Activated effector memory CD4-positive, alpha-beta T cell treated with Interleukin-2 at 50 U/mL for 16 hours (primary cell): ENCODE data around the gene NAT16.
"Not testable (repeated sequence)": the region's sequence is repeated elsewhere in the genome, so short reads cannot be mapped to it uniquely, and the experiment has no call there.

ENCODE experiments used
- DNase-seq: peaks from one replicate; pipeline ENCODE4 v3.0.0-alpha.2; 2020

Gene NAT16

DNA sequence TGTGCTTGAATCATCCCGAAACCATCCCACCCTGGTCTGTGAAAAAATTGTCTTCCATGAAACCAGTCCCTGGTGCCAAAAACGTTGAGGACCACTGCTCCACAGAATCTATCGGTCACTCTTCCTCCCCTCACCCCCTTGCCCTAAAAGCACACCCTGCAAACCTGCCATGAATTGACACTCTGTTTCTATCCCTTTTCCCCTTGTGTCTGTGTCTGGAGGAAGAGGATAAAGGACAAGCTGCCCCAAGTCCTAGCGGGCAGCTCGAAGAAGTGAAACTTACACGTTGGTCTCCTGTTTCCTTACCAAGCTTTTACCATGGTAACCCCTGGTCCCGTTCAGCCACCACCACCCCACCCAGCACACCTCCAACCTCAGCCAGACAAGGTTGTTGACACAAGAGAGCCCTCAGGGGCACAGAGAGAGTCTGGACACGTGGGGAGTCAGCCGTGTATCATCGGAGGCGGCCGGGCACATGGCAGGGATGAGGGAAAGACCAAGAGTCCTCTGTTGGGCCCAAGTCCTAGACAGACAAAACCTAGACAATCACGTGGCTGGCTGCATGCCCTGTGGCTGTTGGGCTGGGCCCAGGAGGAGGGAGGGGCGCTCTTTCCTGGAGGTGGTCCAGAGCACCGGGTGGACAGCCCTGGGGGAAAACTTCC lies 54.0 kb downstream of the NAT16 start:
- DNase-seq: no peak

DNA sequence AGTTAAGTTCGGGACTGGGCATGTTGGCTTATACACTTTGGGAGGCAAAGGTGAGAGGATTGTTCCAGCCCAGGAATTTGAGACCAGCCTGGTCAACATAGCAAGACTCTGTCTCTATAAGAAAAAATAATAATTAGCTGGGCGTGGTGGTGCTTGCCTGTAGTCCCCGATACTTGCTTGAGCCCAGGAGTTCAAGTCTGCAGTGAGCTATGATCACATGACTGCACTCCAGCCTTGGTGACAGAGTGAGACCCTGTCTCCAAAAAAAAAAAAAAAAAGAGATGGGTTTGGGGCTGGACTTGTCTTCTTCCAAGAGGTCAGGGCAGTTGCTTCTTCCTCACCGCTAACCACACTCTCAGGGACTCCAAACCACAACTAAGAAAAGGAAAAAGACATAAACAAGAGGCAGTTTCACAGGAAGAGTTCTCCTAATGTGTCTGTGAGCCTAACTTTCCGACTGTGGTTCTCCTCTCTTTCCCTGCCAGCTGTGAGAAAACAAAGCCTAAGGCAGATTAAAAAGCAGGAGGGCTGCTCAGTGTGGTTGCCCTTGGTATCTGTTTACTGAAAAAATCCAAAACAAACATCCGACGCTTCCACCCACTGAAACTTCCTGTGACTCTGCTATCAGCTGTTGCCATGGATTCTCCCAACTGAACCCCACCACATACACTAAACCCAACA lies 55.6 kb downstream of the NAT16 start:
- no peak for DNase-seq

DNA sequence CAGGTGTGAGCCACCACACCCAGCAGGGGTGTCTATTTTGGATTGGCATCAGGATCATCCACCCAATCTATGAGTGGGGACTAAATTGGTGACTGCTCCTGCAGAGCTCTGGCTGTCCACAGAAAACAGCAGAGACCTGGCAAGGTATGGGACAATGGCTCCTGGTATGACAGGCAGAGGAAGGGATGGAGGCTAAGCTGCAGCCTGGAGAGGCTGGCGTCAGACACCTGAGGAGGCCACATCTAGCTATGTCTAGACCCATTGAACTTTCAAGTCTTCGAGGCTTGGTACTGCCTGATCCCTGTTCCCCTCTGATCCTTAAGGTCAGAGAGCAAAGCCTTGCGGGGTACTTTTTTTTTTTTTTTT lies 56.4 kb downstream of the NAT16 start:
- DNase-seq: no peak

DNA sequence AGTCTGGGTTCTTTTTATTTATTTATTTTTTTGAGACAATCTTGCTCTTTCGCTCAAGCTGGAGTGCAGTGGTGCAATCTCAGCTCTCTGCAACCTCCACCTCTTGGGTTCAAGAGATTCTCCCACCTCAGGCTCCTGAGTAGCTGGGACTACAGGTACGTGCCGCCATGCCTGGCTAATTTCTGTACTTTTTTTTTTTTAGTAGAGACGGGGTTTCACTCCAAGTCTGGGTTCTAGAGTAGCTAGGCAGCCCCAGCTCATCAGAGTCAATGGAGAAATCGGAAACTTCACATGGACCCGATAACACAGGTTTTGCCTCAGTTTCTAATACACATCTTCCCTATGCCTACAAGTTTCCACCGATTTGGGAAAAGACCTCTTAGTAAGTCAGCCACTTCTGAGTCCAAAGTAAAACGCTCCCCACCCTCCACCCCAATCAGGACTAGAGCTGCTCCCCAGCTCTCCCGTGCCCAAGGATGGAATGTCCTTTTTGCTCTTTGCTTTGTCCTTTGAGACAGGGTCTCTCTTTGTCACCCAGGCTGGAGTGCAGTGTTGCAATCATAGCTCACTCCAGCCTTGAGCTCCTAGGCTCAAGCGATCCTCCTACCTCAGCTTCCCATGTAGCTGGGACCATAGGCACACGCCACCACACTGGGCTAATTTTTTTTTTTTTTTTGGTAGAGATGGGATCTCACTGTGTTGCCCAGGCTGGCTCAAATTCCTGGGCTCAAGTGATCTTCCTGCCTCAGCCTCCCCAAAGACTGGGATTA lies 57.0 kb downstream of the NAT16 start:
- no peak for DNase-seq

DNA sequence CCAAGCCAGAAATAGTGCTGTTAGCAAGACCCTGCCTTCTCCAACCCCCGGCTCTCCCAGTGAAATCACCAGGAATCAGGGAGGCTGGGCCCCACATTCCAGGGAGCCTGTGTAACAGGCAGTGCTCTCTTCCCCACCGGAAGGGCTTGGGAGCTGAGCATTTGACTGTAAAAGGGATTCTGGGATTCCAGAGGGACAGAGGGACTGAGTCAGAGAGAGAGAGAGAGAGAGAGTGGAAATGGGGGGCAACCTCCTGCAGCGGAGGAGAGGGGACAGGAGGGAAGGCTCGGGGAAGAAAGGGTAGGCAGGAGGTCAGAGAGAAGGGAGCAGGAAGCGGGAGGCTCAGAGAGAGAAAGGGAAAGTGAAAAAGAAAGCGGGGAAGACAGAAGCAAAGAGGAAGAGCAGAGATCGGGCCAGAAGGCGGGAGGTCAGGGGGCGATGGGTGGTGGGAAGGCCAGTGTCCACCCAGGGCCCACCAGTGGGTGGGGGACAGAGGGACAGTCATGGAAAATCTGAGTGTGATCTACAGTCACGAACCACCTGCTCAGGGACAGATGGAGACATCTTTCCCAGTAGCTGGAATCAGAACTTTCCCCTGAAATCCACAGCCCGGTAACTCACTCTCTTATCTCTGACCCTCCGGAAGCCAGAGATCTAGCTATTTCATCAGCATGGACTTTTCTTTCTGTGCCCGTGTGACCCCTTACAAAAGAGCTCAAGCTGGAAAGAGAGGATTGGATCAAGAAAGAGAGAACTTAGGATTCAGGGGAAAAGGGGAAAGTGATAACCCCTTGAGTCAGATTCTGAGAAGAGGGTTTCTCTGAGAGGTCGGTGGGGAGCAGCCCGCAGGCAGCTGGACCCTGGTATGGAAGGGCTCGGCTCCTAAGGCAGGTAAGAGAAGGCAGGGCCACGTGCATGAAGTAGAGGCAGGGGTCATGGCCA lies 57.8 kb downstream of the NAT16 start:
- no peak for DNase-seq

DNA sequence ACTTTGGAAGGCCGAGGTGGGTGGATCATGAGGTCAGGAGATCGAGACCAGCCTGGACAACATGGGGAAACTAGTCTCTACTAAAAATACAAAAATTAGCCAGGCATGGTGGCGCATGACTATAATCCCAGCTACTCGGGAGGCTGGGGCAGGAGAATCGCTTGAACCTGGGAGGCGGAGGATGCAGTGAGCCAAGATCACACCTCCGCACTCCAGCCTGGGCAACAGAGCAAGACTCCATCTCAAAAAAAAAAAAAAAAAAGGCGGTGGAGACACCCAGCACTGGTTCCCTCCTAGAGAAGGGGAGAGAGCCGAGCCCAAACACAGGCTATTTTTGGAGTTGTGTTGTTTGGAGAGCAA lies 58.5 kb downstream of the NAT16 start:
- not testable (repeated sequence) for DNase-seq
